Astrocyte (in vitro differentiated cells and primary cell): ENCODE data around the gene PILRA.

Experiments
- EZH2 ChIP-seq: IDR thresholded peaks from 2 replicates; pipeline ENCODE4 v1.6.1; 2012; ENCODE audit warnings: mild to moderate bottlenecking, low read length, inconsistent platforms; ENCODE audit not compliant: insufficient read depth
- TF ChIP-seq, protein P1 (sequence below): IDR thresholded peaks from 2 replicates; pipeline ENCODE4 v1.5.1; 2011; ENCODE audit warnings: low read depth, mild to moderate bottlenecking, inconsistent platforms, low read length, moderate library complexity; ENCODE audit not compliant: insufficient read depth

DNA sequence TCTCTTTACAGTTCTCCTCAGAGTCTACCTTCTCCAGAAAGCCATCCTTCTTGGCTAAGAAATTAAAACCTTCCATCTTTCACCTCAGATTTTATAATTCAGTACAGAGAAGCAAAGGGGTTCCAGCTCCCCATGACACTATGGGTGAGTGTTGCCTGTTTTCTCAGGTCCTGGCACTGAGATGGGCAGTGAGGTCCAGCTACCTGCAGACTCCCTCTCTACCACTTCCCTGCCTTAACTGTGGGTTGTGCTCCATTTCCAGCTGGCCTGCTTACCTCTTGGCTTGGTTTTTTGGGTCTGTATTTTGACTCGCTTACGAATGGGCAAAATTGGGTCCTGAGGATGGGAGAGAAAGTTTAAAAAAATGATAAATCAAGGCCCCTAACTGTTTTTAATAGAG is 29.0 kb downstream of the PILRA start:
- TF ChIP-seq, protein P1, sequence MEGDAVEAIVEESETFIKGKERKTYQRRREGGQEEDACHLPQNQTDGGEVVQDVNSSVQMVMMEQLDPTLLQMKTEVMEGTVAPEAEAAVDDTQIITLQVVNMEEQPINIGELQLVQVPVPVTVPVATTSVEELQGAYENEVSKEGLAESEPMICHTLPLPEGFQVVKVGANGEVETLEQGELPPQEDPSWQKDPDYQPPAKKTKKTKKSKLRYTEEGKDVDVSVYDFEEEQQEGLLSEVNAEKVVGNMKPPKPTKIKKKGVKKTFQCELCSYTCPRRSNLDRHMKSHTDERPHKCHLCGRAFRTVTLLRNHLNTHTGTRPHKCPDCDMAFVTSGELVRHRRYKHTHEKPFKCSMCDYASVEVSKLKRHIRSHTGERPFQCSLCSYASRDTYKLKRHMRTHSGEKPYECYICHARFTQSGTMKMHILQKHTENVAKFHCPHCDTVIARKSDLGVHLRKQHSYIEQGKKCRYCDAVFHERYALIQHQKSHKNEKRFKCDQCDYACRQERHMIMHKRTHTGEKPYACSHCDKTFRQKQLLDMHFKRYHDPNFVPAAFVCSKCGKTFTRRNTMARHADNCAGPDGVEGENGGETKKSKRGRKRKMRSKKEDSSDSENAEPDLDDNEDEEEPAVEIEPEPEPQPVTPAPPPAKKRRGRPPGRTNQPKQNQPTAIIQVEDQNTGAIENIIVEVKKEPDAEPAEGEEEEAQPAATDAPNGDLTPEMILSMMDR: no peak
- no peak for TF ChIP-seq EZH2
